DOHH2 (cell line): Measurements from ENCODE around the gene BCL2.

Experiments
- H3F3A ChIP-seq: fragments of 200-600 bp; sonication (generic), shearing (Covaris generic); 2 replicates; pipeline ENCODE4 v1.6.0; 2016; ENCODE audit warnings: antibody characterized with exemption, mild to moderate bottlenecking; ENCODE audit not compliant: control insufficient read depth, insufficient read depth
- H3K27ac ChIP-seq: fragments of 200-600 bp; sonication (generic); 2 replicates; pipeline ENCODE4 v1.5.1; 2014; ENCODE audit warnings: low read depth, mild to moderate bottlenecking, low read length, moderate library complexity
- H3K27me3 ChIP-seq: fragments of 200-600 bp; sonication (generic); 2 replicates; pipeline ENCODE4 v1.6.1; 2014; ENCODE audit warnings: mild to moderate bottlenecking, low read length, mixed read lengths; ENCODE audit not compliant: control insufficient read depth
- H3K36me3 ChIP-seq: fragments of 200-600 bp; sonication (generic); 2 replicates; pipeline ENCODE4 v1.6.1; 2014; ENCODE audit warnings: mild to moderate bottlenecking, low read length, moderate library complexity, mixed read lengths; ENCODE audit not compliant: control insufficient read depth
- H3K4me1 ChIP-seq: fragments of 200-600 bp; sonication (generic); 2 replicates; pipeline ENCODE4 v1.6.1; 2014; ENCODE audit warnings: mild to moderate bottlenecking, low read length, mixed read lengths; ENCODE audit not compliant: control insufficient read depth
- H3K4me2 ChIP-seq: fragments of 200-600 bp; sonication (generic); 2 replicates; pipeline ENCODE4 v1.6.0; 2014; ENCODE audit warnings: mild to moderate bottlenecking, low read length, moderate library complexity
- H3K4me3 ChIP-seq: fragments of 200-600 bp; sonication (generic); 2 replicates; pipeline ENCODE4 v1.5.1; 2014; ENCODE audit warnings: mild to moderate bottlenecking, low read length, mixed read lengths
- H3K79me2 ChIP-seq: fragments of 200-600 bp; sonication (generic); 2 replicates; pipeline ENCODE4 v1.6.1; 2014; ENCODE audit warnings: mild to moderate bottlenecking, low read length, mixed read lengths; ENCODE audit not compliant: control insufficient read depth
- H3K9me2 ChIP-seq: fragments of 200-600 bp; sonication (generic); replicated peaks from 2 replicates; pipeline ENCODE4 v1.6.1; 2014; ENCODE audit warnings: mild to moderate bottlenecking, low read length, mixed read lengths; ENCODE audit not compliant: control insufficient read depth
- H3K9me3 ChIP-seq: fragments of 200-600 bp; sonication (generic); 2 replicates; pipeline ENCODE4 v1.6.1; 2014; ENCODE audit warnings: antibody characterized with exemption, low read length, mixed read lengths; ENCODE audit not compliant: control insufficient read depth, insufficient read depth
- H4K20me1 ChIP-seq: fragments of 200-600 bp; sonication (generic); 2 replicates; pipeline ENCODE4 v1.6.0; 2014; ENCODE audit warnings: low read depth, mild to moderate bottlenecking, antibody characterized with exemption, low read length, moderate library complexity; ENCODE audit not compliant: control insufficient read depth, insufficient read depth
- EZH2phosphoT487 ChIP-seq: fragments of 200-600 bp; sonication (generic); IDR thresholded peaks from 2 replicates; pipeline ENCODE4 v1.6.1; 2017; ENCODE audit warnings: borderline replicate concordance, mild to moderate bottlenecking, antibody characterized with exemption, low read length, moderate library complexity, mixed read lengths
- TF ChIP-seq, protein P1 (sequence below): fragments of 200-600 bp; sonication (generic); IDR thresholded peaks from one replicate; pipeline ENCODE4 v1.5.1; 2014; ENCODE audit warnings: antibody characterized with exemption, mild to moderate bottlenecking, low read depth, low read length; ENCODE audit not compliant: poor library complexity, severe bottlenecking

Gene BCL2

DNA sequence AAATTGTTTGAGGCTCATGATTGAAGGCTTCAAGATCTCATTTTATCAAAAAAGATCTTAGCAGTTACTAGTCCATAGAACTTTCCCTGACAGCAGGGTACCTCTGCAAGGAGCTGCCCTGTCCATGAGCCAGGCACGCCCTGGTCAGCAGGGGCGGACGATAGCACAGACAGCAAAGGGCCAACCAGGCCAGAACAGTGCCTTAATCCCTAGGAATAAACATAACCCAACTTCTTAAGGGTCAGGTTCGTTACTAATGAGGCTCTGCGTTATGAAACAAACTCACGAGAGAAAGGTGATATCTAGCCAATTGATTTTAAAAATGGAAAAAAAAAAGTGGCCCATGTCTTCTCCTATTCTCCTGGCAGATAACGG is 59.2 kb downstream of the BCL2 start:
- Histone ChIP-seq H4K20me1 (peaks cover 11% of the 10 kb centered on the region; the same call in 1 of the 2 replicates), H3K9me2 (no peaks in the 10 kb centered on the region), H3K27ac (no peak overlapping the region), H3K36me3 (peaks cover 93% of the 10 kb centered on the region), H3K27me3 (no peaks in the 10 kb centered on the region), H3K4me2 (no peak overlapping the region), H3K79me2 (peaks cover 100% of the 10 kb centered on the region), H3K9me3 (no peaks in the 10 kb centered on the region), H3K4me3 (no peak overlapping the region), H3K4me1 (no peaks in the 10 kb centered on the region), H3F3A (no peaks in the 10 kb centered on the region)
- TF ChIP-seq EZH2phosphoT487: no peak
- TF ChIP-seq, protein P1, sequence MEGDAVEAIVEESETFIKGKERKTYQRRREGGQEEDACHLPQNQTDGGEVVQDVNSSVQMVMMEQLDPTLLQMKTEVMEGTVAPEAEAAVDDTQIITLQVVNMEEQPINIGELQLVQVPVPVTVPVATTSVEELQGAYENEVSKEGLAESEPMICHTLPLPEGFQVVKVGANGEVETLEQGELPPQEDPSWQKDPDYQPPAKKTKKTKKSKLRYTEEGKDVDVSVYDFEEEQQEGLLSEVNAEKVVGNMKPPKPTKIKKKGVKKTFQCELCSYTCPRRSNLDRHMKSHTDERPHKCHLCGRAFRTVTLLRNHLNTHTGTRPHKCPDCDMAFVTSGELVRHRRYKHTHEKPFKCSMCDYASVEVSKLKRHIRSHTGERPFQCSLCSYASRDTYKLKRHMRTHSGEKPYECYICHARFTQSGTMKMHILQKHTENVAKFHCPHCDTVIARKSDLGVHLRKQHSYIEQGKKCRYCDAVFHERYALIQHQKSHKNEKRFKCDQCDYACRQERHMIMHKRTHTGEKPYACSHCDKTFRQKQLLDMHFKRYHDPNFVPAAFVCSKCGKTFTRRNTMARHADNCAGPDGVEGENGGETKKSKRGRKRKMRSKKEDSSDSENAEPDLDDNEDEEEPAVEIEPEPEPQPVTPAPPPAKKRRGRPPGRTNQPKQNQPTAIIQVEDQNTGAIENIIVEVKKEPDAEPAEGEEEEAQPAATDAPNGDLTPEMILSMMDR: no peak

DNA sequence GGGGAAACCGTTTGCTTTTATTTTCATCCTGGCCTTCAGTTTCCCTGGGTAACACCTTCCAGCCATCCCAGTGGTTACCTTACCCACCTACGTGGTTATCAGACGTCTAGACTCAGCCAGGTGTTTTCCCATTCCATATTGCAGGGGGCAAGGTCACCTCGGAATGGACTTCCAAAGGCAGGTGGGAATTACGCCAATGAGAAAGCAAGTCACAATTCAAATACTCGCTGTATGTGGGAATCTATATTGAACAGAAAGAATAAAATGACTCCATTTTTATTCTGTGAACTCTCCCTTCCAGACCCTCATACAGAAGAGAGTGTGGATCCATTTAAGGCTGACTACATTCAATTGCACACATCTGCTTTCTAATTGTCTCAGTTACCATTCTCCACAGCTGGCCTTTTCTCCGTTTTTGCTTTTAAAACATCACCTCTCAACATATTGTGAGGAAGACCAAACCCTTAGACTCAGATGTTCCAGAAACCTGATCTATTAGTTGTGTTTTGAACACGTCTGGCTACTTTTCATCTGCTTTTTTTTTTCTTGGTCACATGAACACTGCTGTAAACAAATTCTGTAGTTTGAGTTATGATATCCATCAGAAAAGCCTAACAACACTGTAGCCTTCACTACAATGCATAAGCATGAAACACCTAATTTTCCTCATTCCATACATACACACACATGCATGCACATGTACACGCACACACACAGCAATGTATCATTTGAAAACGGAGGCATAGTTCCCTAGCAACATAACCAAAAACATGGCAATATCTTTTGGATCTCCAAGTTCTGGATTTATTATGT is 59.8 kb downstream of the BCL2 start:
- peaks cover 100% of the 10 kb centered on the region for H3K79me2 ChIP-seq
- H3K9me3 ChIP-seq: no peaks in the 10 kb centered on the region
- peaks cover 11% of the 10 kb centered on the region; the same call in 1 of the 2 replicates for H4K20me1 ChIP-seq
- H3K27me3 ChIP-seq: no peaks in the 10 kb centered on the region
- H3K27ac ChIP-seq: no peak overlapping the region
- TF ChIP-seq, protein P1: no peak
- TF ChIP-seq EZH2phosphoT487: no peak
- H3K4me3 ChIP-seq: no peak overlapping the region
- no peaks in the 10 kb centered on the region for H3F3A ChIP-seq
- H3K4me1 ChIP-seq: no peaks in the 10 kb centered on the region
- H3K4me2 ChIP-seq: no peak overlapping the region
- no peaks in the 10 kb centered on the region for H3K9me2 ChIP-seq
- peaks cover 93% of the 10 kb centered on the region for H3K36me3 ChIP-seq

DNA sequence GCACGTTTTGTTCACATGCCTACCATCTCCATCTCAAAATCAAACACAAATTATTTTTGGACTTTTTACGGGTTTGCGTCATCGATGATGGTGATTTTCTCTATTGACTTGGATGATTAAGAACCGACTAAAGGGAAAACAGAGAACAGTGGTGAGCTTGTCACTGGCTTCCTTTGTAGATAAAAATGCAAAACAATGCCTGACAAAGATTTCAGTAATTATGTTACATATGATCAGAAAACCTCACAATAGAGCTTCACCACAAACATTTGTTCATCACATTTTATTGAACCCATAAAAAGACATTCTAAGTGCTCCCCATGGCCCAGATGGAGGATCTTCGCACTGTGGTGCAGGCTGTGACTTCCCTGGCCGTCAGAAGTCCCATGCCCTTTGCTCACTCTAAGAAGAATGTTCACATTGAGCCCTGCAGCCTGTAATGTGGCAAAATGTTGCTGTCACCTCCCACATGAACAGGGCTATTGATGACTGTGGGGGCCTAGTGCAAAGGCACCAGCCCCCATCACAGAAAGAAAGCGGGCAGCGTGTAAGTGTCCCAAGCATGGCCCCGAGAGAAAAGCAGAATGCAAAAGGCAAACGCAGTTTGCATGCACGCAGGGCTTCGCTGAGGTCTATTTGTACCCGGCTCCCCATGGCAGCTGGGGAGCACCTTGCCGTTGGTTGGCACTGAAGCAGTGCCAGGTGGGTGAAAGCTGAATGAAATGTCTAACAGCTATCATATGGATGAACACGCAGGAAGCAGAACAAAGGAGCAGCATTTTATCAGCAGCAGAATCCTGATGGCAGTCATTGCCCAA is 60.6 kb downstream of the BCL2 start:
- Histone ChIP-seq H3K27ac (no peak overlapping the region), H3K27me3 (no peaks in the 10 kb centered on the region), H3K4me3 (no peak overlapping the region), H3K79me2 (peaks cover 100% of the 10 kb centered on the region), H3K4me2 (no peak overlapping the region), H3K9me2 (no peaks in the 10 kb centered on the region), H3F3A (no peaks in the 10 kb centered on the region), H3K4me1 (no peaks in the 10 kb centered on the region), H3K36me3 (peaks cover 91% of the 10 kb centered on the region), H3K9me3 (no peaks in the 10 kb centered on the region), H4K20me1 (peaks cover 8% of the 10 kb centered on the region; the same call in 1 of the 2 replicates)
- no peak for TF ChIP-seq EZH2phosphoT487
- TF ChIP-seq, protein P1: no peak
